ENCODE data around the gene ZBTB47.
A peak's percentile ranks its signal among the peaks of the same experiment; 100 is the strongest.

Gene ZBTB47

GRCh38 chr3:42700366-42701288, 47.1 kb downstream of the ZBTB47 start:
- DNase-seq = no peak

- peak; percentile 66 to 84 (median 75) for DNase-seq
Observed at GRCh38 chr3:42701371-42702065, 48.0 kb downstream of the ZBTB47 start.

GRCh38 chr3:42702066-42702951, 48.8 kb downstream of the ZBTB47 start, which contains the start of gene HHATL:
TSS of gene HHATL (minus strand) at chr3:42702798. CDS start at chr3:42700826, 1,972 bp downstream.
- no peak for DNase-seq

- no peak for DNase-seq
Observed at GRCh38 chr3:42702982-42703694, 49.6 kb downstream of the ZBTB47 start.

GRCh38 chr3:42703695-42704025, 50.2 kb downstream of the ZBTB47 start:
- DNase-seq = no peak

- DNase-seq = no peak
Observed at GRCh38 chr3:42704136-42704841, 50.8 kb downstream of the ZBTB47 start.

- no peak for DNase-seq
Observed at GRCh38 chr3:42705058-42705767, 51.7 kb downstream of the ZBTB47 start.

GRCh38 chr3:42705962-42706585, 52.6 kb downstream of the ZBTB47 start:
- no peak for DNase-seq

GRCh38 chr3:42706721-42707619, 53.5 kb downstream of the ZBTB47 start:
- no peak for DNase-seq

GRCh38 chr3:42707620-42708355, 54.3 kb downstream of the ZBTB47 start:
- DNase-seq = no peak

GRCh38 chr3:42708611-42709151, 55.2 kb downstream of the ZBTB47 start:
- DNase-seq = no peak

GRCh38 chr3:42709621-42710020, 56.1 kb downstream of the ZBTB47 start:
- DNase-seq = no peak

GRCh38 chr3:42710323-42711021, 57.0 kb downstream of the ZBTB47 start:
- no peak for DNase-seq

- no peak for DNase-seq
Observed at GRCh38 chr3:42711491-42712343, 58.2 kb downstream of the ZBTB47 start.

GRCh38 chr3:42712344-42712648, 58.8 kb downstream of the ZBTB47 start:
- DNase-seq = no peak

GRCh38 chr3:42712688-42713372, 59.3 kb downstream of the ZBTB47 start:
- DNase-seq = peak in 1 of 4 experiments; percentile 10
